Sigmoid colon (tissue), 7 donors: ENCODE results near the gene TPP2. TPM values are rescaled to one million over a fixed set of nuclear protein-coding genes. Genes with fewer than 3 reads are reported as not detected.

Experiments
- DNase-seq: peaks from one replicate; pipeline ENCODE4 v3.0.0-alpha.2; 2019
- H3K27ac ChIP-seq, 4 donors: fragments of 200-600 bp; sonication (generic); one replicate each; pipeline ENCODE4 v1.5.1; 2016 to 2019; ENCODE audit warnings: mild to moderate bottlenecking in 1 of 4
- H3K27me3 ChIP-seq, 3 donors: fragments of 200-600 bp; sonication (generic); one replicate each; pipeline ENCODE4 v1.5.1; 2019; ENCODE audit warnings: mild to moderate bottlenecking in 1 of 3
- H3K36me3 ChIP-seq, 4 donors: fragments of 200-600 bp; sonication (generic); one replicate each; pipeline ENCODE4 v1.5.1; 2016 to 2019
- H3K4me1 ChIP-seq, 4 donors: fragments of 200-600 bp; sonication (generic); one replicate each; pipeline ENCODE4 v1.5.1; 2017 to 2019
- H3K4me3 ChIP-seq, 4 donors: fragments of 200-600 bp; sonication (generic); one replicate each; pipeline ENCODE4 v1.5.1; 2017 to 2019; ENCODE audit warnings: mild to moderate bottlenecking in 2 of 4, moderate library complexity in 1 of 4
- H3K9me3 ChIP-seq, 4 donors: fragments of 200-600 bp in 3 of 4; sonication (generic) in 3 of 4; one replicate each; pipeline versions ENCODE4 v1.5.1 to v1.6.1; 2013 to 2019
- CTCF ChIP-seq, 4 experiments: fragments of 450-650 bp in 3 of 4; fragments of 200-600 bp in 1 of 4; IDR thresholded peaks; one replicate each; pipeline ENCODE4 v1.5.1; 2016 to 2019; ENCODE audit warnings: antibody characterized with exemption in 4 of 4, mild to moderate bottlenecking in 3 of 4, moderate library complexity in 2 of 4
- EP300 ChIP-seq, 4 donors: sonication (generic); formaldehyde crosslinking; IDR thresholded peaks; one replicate each; pipeline ENCODE4 v1.6.1; 2017; ENCODE audit warnings: antibody characterized with exemption in 4 of 4
- POLR2A ChIP-seq, 2 donors: fragments of 450-650 bp; IDR thresholded peaks; one replicate each; pipeline ENCODE4 v1.6.1; 2016; ENCODE audit warnings: antibody characterized with exemption in 2 of 2, mild to moderate bottlenecking in 2 of 2, moderate library complexity in 2 of 2
- POLR2AphosphoS5 ChIP-seq, 4 donors: sonication (generic); formaldehyde crosslinking; IDR thresholded peaks; one replicate each; pipeline ENCODE4 v1.6.1; 2017; ENCODE audit warnings: antibody characterized with exemption in 4 of 4
- WGBS, 2 donors: extraction: QIAGEN DNeasy Blood & Tissue Kit; methylation state at CpG; one replicate each; pipeline ENCODE4 v1.1.7; 2013; 5-methylcytosine and 5-hydroxymethylcytosine counted together
- intact Hi-C: fragments of 100-400 bp; cut with DNase I; formaldehyde crosslinking; loops from one replicate; pipeline ENCODE4 v1.15.1; 2023
- polyA plus RNA-seq, 3 donors: library from polyadenylated mRNA; stranded (reverse); fragments of 200-250 nt; gene quantifications; one replicate each; pipeline ENCODE4 v1.2.3, GENCODE V29; 2013
- total RNA-seq, 4 donors: library from RNA; depleted of rRNA; stranded (reverse); fragments of >200 nt; gene quantifications; one replicate each; pipeline ENCODE4 v1.1.0, GENCODE V29; 2016
- donor health status: healthy with polysubstance abuse.
- donor health status: Bipolar disorder and iron deficiency.
- donor health status: healthy.

Gene TPP2
- total and polyA plus RNA-seq, 7 donors = 11.4 to 54.2 (median 33.0) TPM

GRCh38 chr13:102686024-102686423, 89.2 kb downstream of the TPP2 start:
- Histone ChIP-seq H3K4me3 (no peak overlapping the region), H3K27ac (no peak overlapping the region), H3K36me3 (no peaks in the 10 kb centered on the region), H3K9me3 (no peaks in the 10 kb centered on the region), H3K27me3 (no peaks in the 10 kb centered on the region), H3K4me1 (no peaks in the 10 kb centered on the region)
- TF ChIP-seq CTCF (IDR thresholded peaks at IDR 0.05) (no peak), POLR2A (IDR thresholded peaks at IDR 0.05) (no peak), EP300 (IDR thresholded peaks at IDR 0.05) (no peak), POLR2AphosphoS5 (IDR thresholded peaks at IDR 0.05) (no peak)
- no peak for DNase-seq
- WGBS, 2 donors = 56 to 75% methylated on average over 3 of the region's 3 CpGs
- intact Hi-C loops = no loop called here

GRCh38 chr13:102687520-102687919, 90.7 kb downstream of the TPP2 start:
- Histone ChIP-seq H3K27me3 (peaks cover 0 to 11% (median 0%) of the 10 kb centered on the region in 3 donors), H3K4me1 (no peaks in the 10 kb centered on the region), H3K36me3 (no peaks in the 10 kb centered on the region), H3K9me3 (no peaks in the 10 kb centered on the region), H3K27ac (no peak overlapping the region), H3K4me3 (no peak overlapping the region)
- no peak for DNase-seq
- 76 to 81% methylated on average over 7 of the region's 7 CpGs for WGBS, 2 donors
- intact Hi-C loops = no loop called here
- TF ChIP-seq POLR2A (IDR thresholded peaks at IDR 0.05) (no peak), EP300 (IDR thresholded peaks at IDR 0.05) (no peak), CTCF (IDR thresholded peaks at IDR 0.05) (no peak), POLR2AphosphoS5 (IDR thresholded peaks at IDR 0.05) (no peak)

- Histone ChIP-seq H3K4me3 (no peak overlapping the region), H3K4me1 (no peaks in the 10 kb centered on the region), H3K9me3 (no peaks in the 10 kb centered on the region), H3K27ac (no peak overlapping the region), H3K36me3 (no peaks in the 10 kb centered on the region), H3K27me3 (peaks cover 0 to 14% (median 0%) of the 10 kb centered on the region in 3 donors)
- 63 to 69% methylated on average over 13 of the region's 13 CpGs for WGBS, 2 donors
- no peak for DNase-seq
- intact Hi-C loops = no loop called here
- TF ChIP-seq POLR2AphosphoS5 (IDR thresholded peaks at IDR 0.05) (no peak), EP300 (IDR thresholded peaks at IDR 0.05) (no peak)
Measured at GRCh38 chr13:102688306-102688973, 91.7 kb downstream of the TPP2 start.

- 94 to 98% methylated on average over 4 of the region's 4 CpGs for WGBS, 2 donors
- H3K27ac ChIP-seq = no peak overlapping the region
- no peak for DNase-seq
Measured at GRCh38 chr13:102690883-102691282, 94.1 kb downstream of the TPP2 start.

GRCh38 chr13:102692491-102692826, 95.7 kb downstream of the TPP2 start:
- Histone ChIP-seq H3K9me3 (no peaks in the 10 kb centered on the region), H3K4me3 (no peak overlapping the region), H3K36me3 (no peaks in the 10 kb centered on the region), H3K27me3 (peaks cover 0 to 18% (median 0%) of the 10 kb centered on the region in 3 donors), H3K4me1 (no peaks in the 10 kb centered on the region), H3K27ac (no peak overlapping the region)
- intact Hi-C loops = no loop called here
- 69 to 81% methylated on average over 2 of the region's 2 CpGs for WGBS, 2 donors
- DNase-seq = no peak
- TF ChIP-seq POLR2AphosphoS5 (IDR thresholded peaks at IDR 0.05) (no peak), POLR2A (IDR thresholded peaks at IDR 0.05) (no peak), EP300 (IDR thresholded peaks at IDR 0.05) (no peak), CTCF (IDR thresholded peaks at IDR 0.05) (no peak)

More at GRCh38 chr13:102690883-102691282, 94.1 kb downstream of the TPP2 start:
- intact Hi-C loops = no loop called here
- Histone ChIP-seq H3K4me1 (no peaks in the 10 kb centered on the region), H3K27me3 (peaks cover 0 to 18% (median 0%) of the 10 kb centered on the region in 3 donors), H3K36me3 (no peaks in the 10 kb centered on the region), H3K4me3 (no peak overlapping the region), H3K9me3 (no peaks in the 10 kb centered on the region)
- TF ChIP-seq EP300 (IDR thresholded peaks at IDR 0.05) (no peak), POLR2A (IDR thresholded peaks at IDR 0.05) (no peak), CTCF (IDR thresholded peaks at IDR 0.05) (no peak), POLR2AphosphoS5 (IDR thresholded peaks at IDR 0.05) (no peak)
